Activated CD4-positive, alpha-beta T cell treated with anti-CD3 and anti-CD28 coated beads, Interleukin-2, amount 50 U/mL, for 1 hour (primary cell): ENCODE results near the gene SUDS3.
A peak's percentile ranks its signal among the peaks of the same experiment; 100 is the strongest.
"Not testable (repeated sequence)": the region's sequence is repeated elsewhere in the genome, so short reads cannot be mapped to it uniquely, and the experiment has no call there.

Experiments
- DNase-seq: peaks from one replicate; pipeline ENCODE4 v3.0.0-alpha.2; 2020

The SUDS3 gene

GRCh38 chr12:118376089-118377020 lies at the start of gene SUDS3:
Gene SUDS3, plus strand, starts transcription at chr12:118376555. Its CDS starts 137 bp downstream, at chr12:118376692.
- DNase-seq: peak; percentile 94

- no peak for DNase-seq
Measured at GRCh38 chr12:118326991-118327390, 49.4 kb upstream of the SUDS3 start.

- DNase-seq: no peak
Measured at GRCh38 chr12:118327391-118327790, 49.0 kb upstream of the SUDS3 start.

GRCh38 chr12:118328486-118329330 lies 47.6 kb upstream of the SUDS3 start:
- no peak for DNase-seq

GRCh38 chr12:118330421-118331018 lies 45.8 kb upstream of the SUDS3 start:
- DNase-seq: no peak

- DNase-seq: no peak
Measured at GRCh38 chr12:118332511-118332910, 43.8 kb upstream of the SUDS3 start.

GRCh38 chr12:118334241-118334640 lies 42.1 kb upstream of the SUDS3 start:
- no peak for DNase-seq

- DNase-seq: no peak
Measured at GRCh38 chr12:118334939-118335567, 41.3 kb upstream of the SUDS3 start.

GRCh38 chr12:118336123-118336522 lies 40.2 kb upstream of the SUDS3 start:
- no peak for DNase-seq

GRCh38 chr12:118337194-118337838 lies 39.0 kb upstream of the SUDS3 start:
- no peak for DNase-seq

- no peak for DNase-seq
Measured at GRCh38 chr12:118342090-118342489, 34.3 kb upstream of the SUDS3 start.

GRCh38 chr12:118344829-118345228 lies 31.5 kb upstream of the SUDS3 start:
- no peak for DNase-seq

- no peak for DNase-seq
Measured at GRCh38 chr12:118345355-118345754, 31.0 kb upstream of the SUDS3 start.

- no peak for DNase-seq
Measured at GRCh38 chr12:118346895-118347294, 29.5 kb upstream of the SUDS3 start.

GRCh38 chr12:118347916-118348315 lies 28.4 kb upstream of the SUDS3 start:
- DNase-seq: no peak

GRCh38 chr12:118350908-118351559 lies 25.3 kb upstream of the SUDS3 start:
- no peak for DNase-seq

- no peak for DNase-seq
Measured at GRCh38 chr12:118353721-118354120, 22.6 kb upstream of the SUDS3 start.

GRCh38 chr12:118354503-118354902 lies 21.9 kb upstream of the SUDS3 start:
- DNase-seq: not testable (repeated sequence)

GRCh38 chr12:118354903-118355302 lies 21.5 kb upstream of the SUDS3 start:
- DNase-seq: no peak

GRCh38 chr12:118355843-118356242 lies 20.5 kb upstream of the SUDS3 start:
- no peak for DNase-seq

GRCh38 chr12:118356809-118357256 lies 19.5 kb upstream of the SUDS3 start:
- no peak for DNase-seq
